Neural progenitor cell (in vitro differentiated cells): ENCODE results near the gene ATP13A5. TPM values are rescaled to one million over a fixed set of nuclear protein-coding genes. Genes with fewer than 3 reads are reported as not detected.

ENCODE experiments used
- DNase-seq: peaks from one replicate; pipeline ENCODE4 v3.0.0-alpha.2; 2016; ENCODE audit warnings: low spot score
- H2AFZ ChIP-seq: fragments of 200-600 bp; sonication (generic); replicated peaks from 2 replicates; pipeline ENCODE4 v1.6.1; 2016; ENCODE audit warnings: antibody characterized with exemption
- H3F3A ChIP-seq: fragments of 200-600 bp; sonication (generic); 2 replicates; pipeline ENCODE4 v1.6.1; 2016; ENCODE audit warnings: antibody characterized with exemption, low read depth
- H3K27ac ChIP-seq: fragments of 200-600 bp; sonication (generic); 2 replicates; pipeline ENCODE4 v1.5.1; 2016; ENCODE audit warnings: mild to moderate bottlenecking
- H3K27me3 ChIP-seq: fragments of 200-600 bp; sonication (generic); 2 replicates; pipeline ENCODE4 v1.6.1; 2016; ENCODE audit warnings: mild to moderate bottlenecking, moderate library complexity
- H3K36me3 ChIP-seq: fragments of 200-600 bp; sonication (generic); 2 replicates; pipeline ENCODE4 v1.5.1; 2016
- H3K4me1 ChIP-seq: fragments of 200-600 bp; sonication (generic); 2 replicates; pipeline ENCODE4 v1.6.1; 2016; ENCODE audit warnings: mixed run types
- H3K4me2 ChIP-seq: fragments of 200-600 bp; sonication (generic); 2 replicates; pipeline ENCODE4 v1.6.1; 2016
- H3K4me3 ChIP-seq: fragments of 200-600 bp; sonication (generic); 2 replicates; pipeline ENCODE4 v1.5.1; 2016
- H3K79me2 ChIP-seq: fragments of 200-600 bp; sonication (generic); 2 replicates; pipeline ENCODE4 v1.6.1; 2016; ENCODE audit warnings: low read depth
- H3K9ac ChIP-seq: fragments of 200-600 bp; sonication (generic); 2 replicates; pipeline ENCODE4 v1.6.1; 2016
- H3K9me3 ChIP-seq: fragments of 200-600 bp; sonication (generic); 2 replicates; pipeline ENCODE4 v1.5.1; 2016; ENCODE audit warnings: low read depth
- H4K20me1 ChIP-seq: fragments of 200-600 bp; sonication (generic); 2 replicates; pipeline ENCODE4 v1.6.1; 2016; ENCODE audit warnings: low read depth
- H3K27ac Mint-ChIP-seq: 3 replicates; pipeline ENCODE4 v1.8.0; 2021; ENCODE audit warnings: mixed read lengths
- H3K27me3 Mint-ChIP-seq: 2 replicates; pipeline ENCODE4 v1.8.0; 2022; ENCODE audit warnings: low read depth, mild to moderate bottlenecking, inconsistent platforms, moderate library complexity, mixed read lengths; ENCODE audit not compliant: insufficient read depth
- H3K36me3 Mint-ChIP-seq: 3 replicates; pipeline ENCODE4 v1.8.0; 2021; ENCODE audit warnings: mixed read lengths
- H3K4me1 Mint-ChIP-seq: 3 replicates; pipeline ENCODE4 v1.8.0; 2021; ENCODE audit warnings: mixed read lengths
- H3K4me3 Mint-ChIP-seq: 3 replicates; pipeline ENCODE4 v1.8.0; 2021; ENCODE audit warnings: mild to moderate bottlenecking, moderate library complexity, mixed read lengths
- H3K9me3 Mint-ChIP-seq: 3 replicates; pipeline ENCODE4 v1.8.0; 2020; ENCODE audit warnings: mixed read lengths
- EZH2 ChIP-seq: fragments of 200-600 bp; sonication (generic); IDR thresholded peaks from 2 replicates; pipeline ENCODE4 v1.6.1; 2017; ENCODE audit warnings: antibody characterized with exemption, mild to moderate bottlenecking, moderate library complexity
- EZH2phosphoT487 ChIP-seq: fragments of 200-600 bp; sonication (generic); IDR thresholded peaks from 2 replicates; pipeline ENCODE4 v1.6.1; 2017; ENCODE audit warnings: antibody characterized with exemption
- total RNA-seq: library from RNA; depleted of rRNA; stranded (reverse); fragments of >200 nt; gene quantifications from 2 replicates; pipeline ENCODE4 v1.2.3, GENCODE V29; 2015; ENCODE audit warnings: low replicate concordance
- TF ChIP-seq, protein P1 (sequence below): fragments of 200-600 bp; sonication (generic); IDR thresholded peaks from 2 replicates; pipeline ENCODE4 v1.5.1; 2017; ENCODE audit warnings: antibody characterized with exemption, mild to moderate bottlenecking

Gene ATP13A5
- total RNA-seq, 1 donor from 2014 or later: not detected

DNA sequence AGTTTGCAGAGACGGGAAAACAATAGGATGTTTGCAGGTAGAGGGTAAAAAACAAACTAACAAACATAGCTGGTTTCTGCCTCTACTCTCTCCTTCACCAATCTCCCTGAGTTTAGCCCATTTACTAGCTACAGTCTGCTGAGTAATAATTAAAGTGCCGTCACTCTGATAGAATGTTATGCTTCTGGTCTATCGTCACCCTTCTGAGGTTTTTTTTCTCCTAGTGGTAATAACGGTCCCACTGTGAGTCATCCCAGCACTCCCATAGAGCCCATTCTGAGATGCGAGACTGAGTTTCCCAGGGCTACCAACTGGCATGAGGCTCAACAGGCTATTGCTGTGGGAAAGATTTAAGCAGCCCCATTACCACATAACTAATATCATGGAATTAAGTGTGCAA lies 81.1 kb downstream of the ATP13A5 start:
- peaks cover 5% of the 10 kb centered on the region for H3K4me1 Mint-ChIP-seq
- no peak overlapping the region for H3K4me3 ChIP-seq
- H3K4me3 Mint-ChIP-seq: no peak overlapping the region
- TF ChIP-seq EZH2: no peak
- TF ChIP-seq, protein P1, sequence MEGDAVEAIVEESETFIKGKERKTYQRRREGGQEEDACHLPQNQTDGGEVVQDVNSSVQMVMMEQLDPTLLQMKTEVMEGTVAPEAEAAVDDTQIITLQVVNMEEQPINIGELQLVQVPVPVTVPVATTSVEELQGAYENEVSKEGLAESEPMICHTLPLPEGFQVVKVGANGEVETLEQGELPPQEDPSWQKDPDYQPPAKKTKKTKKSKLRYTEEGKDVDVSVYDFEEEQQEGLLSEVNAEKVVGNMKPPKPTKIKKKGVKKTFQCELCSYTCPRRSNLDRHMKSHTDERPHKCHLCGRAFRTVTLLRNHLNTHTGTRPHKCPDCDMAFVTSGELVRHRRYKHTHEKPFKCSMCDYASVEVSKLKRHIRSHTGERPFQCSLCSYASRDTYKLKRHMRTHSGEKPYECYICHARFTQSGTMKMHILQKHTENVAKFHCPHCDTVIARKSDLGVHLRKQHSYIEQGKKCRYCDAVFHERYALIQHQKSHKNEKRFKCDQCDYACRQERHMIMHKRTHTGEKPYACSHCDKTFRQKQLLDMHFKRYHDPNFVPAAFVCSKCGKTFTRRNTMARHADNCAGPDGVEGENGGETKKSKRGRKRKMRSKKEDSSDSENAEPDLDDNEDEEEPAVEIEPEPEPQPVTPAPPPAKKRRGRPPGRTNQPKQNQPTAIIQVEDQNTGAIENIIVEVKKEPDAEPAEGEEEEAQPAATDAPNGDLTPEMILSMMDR: no peak
- no peak for TF ChIP-seq EZH2phosphoT487
- DNase-seq: no peak
- H3K27ac Mint-ChIP-seq: no peak overlapping the region
- no peaks in the 10 kb centered on the region for H3F3A ChIP-seq
- H3K9ac ChIP-seq: no peak overlapping the region
- no peak overlapping the region for H2AFZ ChIP-seq
- H3K4me1 ChIP-seq: no peaks in the 10 kb centered on the region
- no peaks in the 10 kb centered on the region for H3K36me3 ChIP-seq
- no peaks in the 10 kb centered on the region for H3K79me2 ChIP-seq
- H3K36me3 Mint-ChIP-seq: no peaks in the 10 kb centered on the region
- no peak overlapping the region for H3K27ac ChIP-seq
- no peaks in the 10 kb centered on the region for H3K27me3 ChIP-seq
- H3K27me3 Mint-ChIP-seq: peaks cover 5% of the 10 kb centered on the region
- H3K9me3 ChIP-seq: no peaks in the 10 kb centered on the region
- H4K20me1 ChIP-seq: no peaks in the 10 kb centered on the region
- H3K9me3 Mint-ChIP-seq: peaks cover 9% of the 10 kb centered on the region
- H3K4me2 ChIP-seq: no peak overlapping the region

DNA sequence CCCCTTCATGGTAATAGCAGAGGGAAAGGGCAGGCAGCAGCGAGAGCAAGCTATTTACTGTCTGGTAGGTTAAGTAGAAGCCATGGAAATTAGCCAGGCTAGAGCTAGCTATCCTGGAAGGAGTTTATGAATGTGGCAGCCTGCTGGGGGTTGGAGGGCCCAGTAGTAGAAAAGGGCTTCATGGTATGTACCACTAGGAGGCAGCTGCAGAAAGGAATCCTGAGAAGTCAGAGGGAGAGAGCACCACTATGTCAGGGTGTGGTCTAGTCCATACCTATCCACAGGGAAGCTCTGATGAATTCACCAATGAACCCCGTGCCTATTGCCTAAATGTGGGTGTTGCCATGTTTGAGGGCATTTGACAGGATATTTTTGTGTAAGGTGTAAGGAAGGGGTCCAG lies 82.6 kb downstream of the ATP13A5 start:
- no peaks in the 10 kb centered on the region for H3K79me2 ChIP-seq
- Mint-ChIP-seq H3K36me3 (no peaks in the 10 kb centered on the region), H3K27me3 (peaks cover 5% of the 10 kb centered on the region), H3K4me3 (no peak overlapping the region), H3K27ac (no peak overlapping the region), H3K4me1 (peaks cover 5% of the 10 kb centered on the region), H3K9me3 (peaks cover 10% of the 10 kb centered on the region)
- no peak for DNase-seq
- H3K4me1 ChIP-seq: no peaks in the 10 kb centered on the region
- H3K4me2 ChIP-seq: no peak overlapping the region
- no peak overlapping the region for H3K9ac ChIP-seq
- H3K27me3 ChIP-seq: no peaks in the 10 kb centered on the region
- H3K36me3 ChIP-seq: no peaks in the 10 kb centered on the region
- H3F3A ChIP-seq: no peaks in the 10 kb centered on the region
- H3K27ac ChIP-seq: no peak overlapping the region
- peaks cover 4% of the 10 kb centered on the region for H3K9me3 ChIP-seq
- no peak overlapping the region for H2AFZ ChIP-seq
- H4K20me1 ChIP-seq: no peaks in the 10 kb centered on the region
- H3K4me3 ChIP-seq: no peak overlapping the region
- TF ChIP-seq EZH2phosphoT487 (no peak), EZH2 (no peak)
- TF ChIP-seq, protein P1: no peak

DNA sequence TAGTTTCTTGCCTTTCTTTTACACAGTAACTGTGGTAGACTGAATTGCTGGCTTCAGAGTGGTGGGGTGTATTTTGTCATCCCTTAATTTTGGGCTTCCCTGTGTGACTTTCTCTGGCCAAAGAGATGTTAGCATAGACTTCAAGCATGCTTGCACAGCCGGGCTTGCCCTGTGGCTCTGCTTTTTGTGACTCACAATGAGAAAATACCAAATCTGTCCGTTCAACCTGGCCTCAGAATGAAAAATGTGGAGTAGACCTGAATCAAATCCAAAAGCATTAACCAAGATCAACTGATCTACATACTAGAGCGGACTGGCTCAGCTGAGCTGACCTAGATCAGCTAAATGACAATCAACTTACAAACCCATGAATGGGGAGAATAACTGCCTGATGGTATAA lies 86.2 kb downstream of the ATP13A5 start:
- Histone ChIP-seq H2AFZ (no peak overlapping the region), H3K27me3 (no peaks in the 10 kb centered on the region), H3K9me3 (peaks cover 4% of the 10 kb centered on the region), H4K20me1 (no peaks in the 10 kb centered on the region), H3K4me2 (no peak overlapping the region), H3K4me3 (no peak overlapping the region), H3K27ac (no peak overlapping the region), H3K9ac (no peak overlapping the region), H3F3A (no peaks in the 10 kb centered on the region), H3K4me1 (no peaks in the 10 kb centered on the region), H3K79me2 (no peaks in the 10 kb centered on the region), H3K36me3 (no peaks in the 10 kb centered on the region)
- H3K4me1 Mint-ChIP-seq: no peaks in the 10 kb centered on the region
- H3K27me3 Mint-ChIP-seq: peaks cover 5% of the 10 kb centered on the region
- no peaks in the 10 kb centered on the region for H3K36me3 Mint-ChIP-seq
- DNase-seq: no peak
- no peak overlapping the region for H3K4me3 Mint-ChIP-seq
- H3K9me3 Mint-ChIP-seq: peaks cover 13% of the 10 kb centered on the region
- no peak overlapping the region for H3K27ac Mint-ChIP-seq
- TF ChIP-seq EZH2phosphoT487 (no peak), EZH2 (no peak)
- TF ChIP-seq, protein P1: no peak
